Ishikawa (cell line): ENCODE measurements around the gene DRC7.

Experiments
- CEBPB ChIP-seq: IDR thresholded peaks from 2 replicates; pipeline ENCODE4 v1.6.1; 2012
- CREB1 ChIP-seq: IDR thresholded peaks from 2 replicates; pipeline ENCODE4 v1.6.1; 2012; ENCODE audit warnings: low read depth
- EGR1 ChIP-seq: IDR thresholded peaks from 2 replicates; pipeline ENCODE4 v1.6.1; 2012
- EP300 ChIP-seq: IDR thresholded peaks from 2 replicates; pipeline ENCODE4 v1.6.1; 2012; ENCODE audit warnings: borderline replicate concordance
- MAX ChIP-seq: IDR thresholded peaks from 2 replicates; pipeline ENCODE4 v1.6.1; 2012
- NFIC ChIP-seq: IDR thresholded peaks from 2 replicates; pipeline ENCODE4 v1.6.1; 2012
- RAD21 ChIP-seq: IDR thresholded peaks from 2 replicates; pipeline ENCODE4 v1.6.1; 2012; ENCODE audit warnings: low read depth
- REST ChIP-seq: IDR thresholded peaks from 2 replicates; pipeline ENCODE4 v1.6.1; 2012; ENCODE audit warnings: low read depth, mild to moderate bottlenecking
- TAF1 ChIP-seq: IDR thresholded peaks from 2 replicates; pipeline ENCODE4 v1.6.1; 2012; ENCODE audit warnings: low read depth, mild to moderate bottlenecking
- TCF12 ChIP-seq: IDR thresholded peaks from 2 replicates; pipeline ENCODE4 v1.6.1; 2012; ENCODE audit warnings: low read depth
- TEAD4 ChIP-seq: IDR thresholded peaks from 2 replicates; pipeline ENCODE4 v1.6.1; 2012
- USF1 ChIP-seq: IDR thresholded peaks from 2 replicates; pipeline ENCODE4 v1.6.1; 2012
- YY1 ChIP-seq: IDR thresholded peaks from 2 replicates; pipeline ENCODE4 v1.6.1; 2012; ENCODE audit warnings: low read depth
- ZBTB7A ChIP-seq: IDR thresholded peaks from 2 replicates; pipeline ENCODE4 v1.6.1; 2012; ENCODE audit warnings: low read depth

Gene DRC7

GRCh38 chr16:57672824-57673223 lies 21.8 kb upstream of the DRC7 start:
- no peak for TF ChIP-seq CEBPB
- no peak for TF ChIP-seq CREB1
- no peak for TF ChIP-seq MAX
- no peak for TF ChIP-seq TEAD4
- no peak for TF ChIP-seq EP300
- TF ChIP-seq USF1: no peak
- no peak for TF ChIP-seq YY1
- no peak for TF ChIP-seq TCF12

GRCh38 chr16:57675741-57676551 lies 18.7 kb upstream of the DRC7 start:
- TF ChIP-seq RAD21 (no peak), YY1 (no peak), CEBPB (no peak), NFIC (no peak), CREB1 (no peak), ZBTB7A (no peak), EGR1 (no peak)

- no peak for TF ChIP-seq REST
- no peak for TF ChIP-seq TEAD4
- TF ChIP-seq CREB1: no peak
- TF ChIP-seq ZBTB7A: no peak
- no peak for TF ChIP-seq NFIC
- no peak for TF ChIP-seq USF1
- no peak for TF ChIP-seq MAX
These were observed 18.0 kb upstream of the DRC7 start for GRCh38 chr16:57676553-57677085.

GRCh38 chr16:57677622-57678369 lies 16.8 kb upstream of the DRC7 start:
- TF ChIP-seq MAX (no peak), TAF1 (no peak), EGR1 (no peak), RAD21 (no peak), YY1 (no peak), CEBPB (no peak), NFIC (no peak), EP300 (no peak), TEAD4 (no peak), TCF12 (no peak), REST (no peak)

GRCh38 chr16:57679016-57679415 lies 15.6 kb upstream of the DRC7 start:
- TF ChIP-seq TCF12: no peak
- TF ChIP-seq EP300: no peak
- no peak for TF ChIP-seq RAD21
- TF ChIP-seq CREB1: no peak
- TF ChIP-seq YY1: no peak
- TF ChIP-seq REST: no peak
- no peak for TF ChIP-seq USF1
